ENCODE measurements around the gene TRMT13.

DNA sequence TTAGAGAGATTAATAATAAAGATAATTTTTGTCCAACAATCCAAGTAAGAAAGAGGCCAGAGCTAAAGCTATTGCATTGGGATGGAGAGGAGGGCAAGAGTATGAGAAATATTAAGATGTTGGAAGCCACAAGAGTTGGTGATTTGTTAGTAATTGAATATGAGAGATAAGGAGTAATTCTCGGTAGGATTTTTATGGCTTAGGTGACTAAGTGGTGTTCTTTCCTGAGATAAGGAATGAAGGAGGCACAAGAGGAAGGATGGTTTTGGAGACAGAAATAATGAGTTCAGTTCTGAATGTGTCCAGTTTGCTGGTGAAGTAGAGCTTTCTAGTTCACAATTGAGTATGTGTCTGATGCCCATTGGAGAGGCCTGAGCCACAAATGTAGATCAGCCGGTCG is 9.4 kb downstream of the TRMT13 start:
- no peak for TF ChIP-seq EZH2 (IDR thresholded peaks at IDR 0.05)
- no peak for TF ChIP-seq POLR2AphosphoS5 (IDR thresholded peaks at IDR 0.05; ENCODE audit: borderline replicate concordance, low read depth, low read length)
- TF ChIP-seq FOXP2 (optimal IDR thresholded peaks at IDR 0.05; ENCODE audit: control extremely low read depth, extremely low read length, insufficient read depth): no peak
